COR-L47 (cell line): ENCODE results near the gene APOA1.
"Not testable (repeated sequence)": the region's sequence is repeated elsewhere in the genome, so short reads cannot be mapped to it uniquely, and the experiment has no call there.

ENCODE experiments used
- DNase-seq: peaks from one replicate; lab custom pipeline; 2025; lab: John Stamatoyannopoulos, UW

Gene APOA1

GRCh38 chr11:116857936-116858335 lies 20.5 kb upstream of the APOA1 start:
- no peak for DNase-seq

DNA sequence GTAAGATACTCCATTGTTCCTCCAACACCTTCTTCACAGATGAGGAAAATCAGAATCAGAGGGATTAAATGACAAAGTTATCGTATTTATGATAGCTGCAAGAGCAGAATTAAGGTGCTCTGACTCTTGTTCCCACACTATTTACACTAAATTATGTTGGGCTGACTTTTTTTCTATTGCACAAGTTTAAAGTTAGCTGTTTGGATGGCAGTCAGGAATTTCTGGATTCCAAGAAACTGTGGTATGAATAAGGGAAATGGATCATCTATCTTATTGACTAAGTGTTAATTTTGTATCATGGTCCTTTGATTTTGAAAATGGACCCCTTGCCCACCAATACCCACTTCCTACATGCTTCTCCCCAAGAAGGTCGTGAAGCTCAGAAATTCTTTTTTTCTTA lies 19.9 kb upstream of the APOA1 start:
- DNase-seq: no peak

GRCh38 chr11:116856423-116856822 lies 19.0 kb upstream of the APOA1 start:
- no peak for DNase-seq

GRCh38 chr11:116855413-116855812 lies 18.0 kb upstream of the APOA1 start:
- DNase-seq: no peak

DNA sequence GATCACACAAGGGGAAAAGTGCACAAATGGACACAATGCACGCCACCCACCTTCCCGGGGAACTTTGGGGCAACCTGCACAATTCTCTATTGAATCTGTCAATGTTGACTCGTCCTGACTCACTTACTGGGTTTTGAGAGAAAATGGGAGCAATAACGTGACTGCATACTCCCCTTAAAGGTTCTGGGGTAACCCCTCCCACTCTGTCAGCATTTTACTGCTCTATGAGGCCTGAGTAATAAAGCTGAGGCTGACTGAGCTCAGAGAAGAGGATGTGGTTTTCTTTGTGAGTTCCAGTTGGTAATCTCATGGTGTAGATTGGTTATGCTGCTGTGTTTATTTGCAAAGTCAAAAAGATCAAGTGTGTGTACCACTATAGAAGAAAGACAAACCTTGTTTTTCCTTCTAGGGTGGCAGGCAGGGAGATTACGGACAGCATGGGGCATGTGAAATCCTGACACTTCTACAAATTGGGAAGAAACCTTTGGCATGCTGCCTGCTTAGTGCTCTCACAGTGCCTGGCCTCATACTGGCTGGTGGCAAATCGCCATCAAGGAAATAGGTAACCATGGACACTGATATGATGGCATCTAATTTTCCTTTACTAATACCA lies 16.1 kb upstream of the APOA1 start:
- DNase-seq: peak; percentile 62

GRCh38 chr11:116852261-116853031 lies 15.0 kb upstream of the APOA1 start:
- no peak for DNase-seq

DNA sequence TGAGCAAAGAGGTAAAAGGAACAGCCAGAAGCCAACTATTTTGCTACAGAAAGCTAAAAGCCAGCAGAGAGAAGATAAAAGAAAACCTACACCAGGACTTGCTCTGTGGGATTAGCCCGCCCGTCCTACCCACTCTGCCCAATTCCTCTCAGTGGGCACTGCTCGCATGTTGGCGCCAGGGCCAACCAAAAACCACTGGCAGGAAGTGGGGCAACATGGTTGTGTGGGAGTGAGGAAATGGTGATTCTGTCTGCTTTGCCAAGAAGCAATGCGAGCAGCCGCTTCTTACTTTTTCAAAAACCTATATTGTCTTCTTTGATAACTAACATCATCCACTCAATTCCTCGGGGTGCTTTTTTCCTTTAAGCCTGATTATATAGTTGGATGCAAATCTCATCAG lies 14.2 kb upstream of the APOA1 start:
- DNase-seq: no peak

GRCh38 chr11:116849486-116849885 lies 12.1 kb upstream of the APOA1 start:
- no peak for DNase-seq

- DNase-seq: no peak
These were observed 11.6 kb upstream of the APOA1 start for GRCh38 chr11:116849060-116849459.

DNA sequence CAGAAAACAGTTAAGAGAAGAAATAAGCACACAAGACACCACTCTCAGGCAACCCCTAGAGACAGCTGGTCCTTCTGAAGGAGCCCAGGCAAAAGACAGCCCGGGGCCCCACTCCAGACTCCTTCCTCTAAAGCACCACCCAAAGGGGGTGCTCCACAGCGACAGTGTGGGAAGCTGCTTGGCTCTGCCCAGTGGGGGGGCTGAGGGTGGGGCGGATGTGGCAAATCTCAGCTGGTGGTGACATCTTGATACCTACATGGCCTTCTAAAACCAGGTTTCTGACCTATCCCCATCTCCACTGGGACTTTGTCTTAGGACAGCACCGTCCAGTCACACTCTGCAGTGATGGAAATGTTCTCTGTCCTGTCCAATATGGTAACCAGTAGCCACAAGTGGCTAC lies 10.2 kb upstream of the APOA1 start:
- no peak for DNase-seq

DNA sequence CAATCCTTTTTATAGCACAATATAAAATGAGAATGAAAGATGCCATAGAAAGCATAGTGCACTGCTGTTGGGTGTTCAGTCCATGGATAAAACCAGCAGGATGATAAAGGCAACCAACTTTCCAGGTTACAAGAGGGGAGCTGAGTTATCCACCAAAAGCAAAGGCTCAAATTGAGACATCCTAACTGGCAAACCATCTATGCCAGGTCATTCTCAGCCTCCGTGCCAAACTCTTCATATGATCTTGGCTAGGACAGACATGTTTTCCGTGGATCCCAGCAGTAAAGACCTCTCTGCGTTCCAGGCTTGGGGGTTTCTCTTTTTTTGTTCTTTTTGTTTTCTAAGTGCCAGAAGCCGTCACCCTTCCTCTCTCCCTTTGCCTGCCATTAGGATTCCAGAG lies 7.3 kb upstream of the APOA1 start:
- no peak for DNase-seq

DNA sequence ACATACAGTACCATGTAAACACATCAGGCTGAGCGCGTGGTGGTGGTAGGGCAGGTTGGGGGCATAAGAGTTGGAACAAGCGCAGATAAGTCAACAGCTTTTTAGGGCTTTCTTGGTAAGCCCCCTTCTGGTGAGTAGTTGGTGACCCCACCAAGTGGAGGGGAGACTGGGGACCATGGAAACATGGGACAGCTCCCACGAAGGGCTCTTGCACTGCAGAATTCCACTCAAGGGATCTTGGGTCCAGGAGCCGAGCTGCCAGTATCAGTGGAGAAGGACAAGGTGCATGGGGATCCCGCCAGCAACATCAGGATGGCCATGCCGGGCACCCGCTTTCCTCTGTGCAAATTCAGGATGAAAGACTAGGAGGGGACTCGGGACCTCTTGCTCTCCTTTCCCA lies 6.2 kb upstream of the APOA1 start:
- DNase-seq: no peak

- no peak for DNase-seq
These were observed 5.5 kb upstream of the APOA1 start for GRCh38 chr11:116842909-116843308.

DNA sequence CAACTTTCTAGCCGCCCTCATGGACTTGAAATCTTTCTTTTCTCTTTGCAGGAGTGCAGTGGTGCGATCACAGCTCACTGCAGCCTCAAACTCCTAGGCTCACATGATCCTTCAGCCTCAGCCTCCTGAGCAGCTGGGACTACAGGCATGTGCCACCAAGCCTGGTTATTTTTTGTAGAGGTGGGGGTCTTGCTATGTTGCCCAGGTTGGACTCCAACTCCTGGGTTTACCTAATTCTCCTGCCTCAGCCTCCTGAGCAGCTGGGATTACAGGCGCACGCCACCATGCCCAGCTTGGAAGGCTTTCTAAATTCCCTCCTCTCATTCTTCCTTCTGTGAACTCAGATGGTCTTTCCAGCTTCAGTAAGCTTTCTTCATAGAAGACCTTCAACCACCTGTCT lies 4.7 kb upstream of the APOA1 start:
- no peak for DNase-seq

DNA sequence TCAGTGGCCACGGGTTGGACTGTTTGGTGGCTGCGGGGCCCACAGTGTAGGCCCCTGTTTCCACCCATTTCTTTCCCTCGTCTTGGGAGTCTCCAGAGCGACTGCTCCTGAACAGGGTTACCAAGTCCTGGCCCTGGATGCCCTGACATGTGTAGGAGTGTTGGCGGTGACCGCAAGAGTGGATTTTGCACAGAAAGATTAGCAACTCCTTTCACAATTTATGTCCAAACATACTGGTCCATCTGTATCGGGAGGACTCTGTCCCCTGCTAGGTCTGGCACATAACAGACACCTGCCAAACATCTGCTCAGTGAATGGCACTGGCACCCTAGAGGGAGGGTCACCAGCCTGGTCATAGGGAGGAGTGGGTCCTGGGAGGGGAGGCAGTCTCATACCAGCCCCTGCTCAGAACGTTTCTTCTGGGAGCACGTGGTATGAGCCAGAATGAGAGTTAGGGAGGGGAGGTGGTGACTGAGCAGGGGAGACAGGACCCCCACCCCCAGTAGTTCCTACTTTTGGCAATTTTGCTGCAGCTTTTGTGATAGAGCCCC lies 3.4 kb upstream of the APOA1 start:
- DNase-seq: no peak

DNA sequence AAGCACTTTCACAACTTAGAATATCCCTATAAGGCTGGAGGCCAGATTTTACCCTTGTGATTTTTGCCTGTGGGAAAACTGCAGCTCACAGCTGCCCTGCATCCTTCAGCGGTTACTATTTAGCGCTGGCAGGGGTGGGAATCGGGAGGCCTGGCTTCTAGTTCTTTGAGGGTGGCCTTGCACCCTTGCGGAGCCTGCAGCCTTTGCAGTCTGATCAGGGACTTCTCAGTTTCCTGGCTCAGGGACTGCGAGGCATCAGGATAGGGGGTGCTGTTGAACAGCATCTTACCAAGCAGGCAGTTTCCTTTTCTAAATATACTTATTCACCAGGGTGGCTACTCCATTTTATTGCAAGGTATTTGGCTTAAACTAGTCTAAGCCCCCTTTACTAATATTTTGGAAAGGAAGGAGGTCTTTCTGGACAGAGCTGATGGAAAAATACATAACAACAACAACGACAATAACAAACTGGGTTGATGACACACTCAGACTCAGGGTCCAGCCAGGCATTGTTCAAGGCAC lies 2.9 kb upstream of the APOA1 start:
- no peak for DNase-seq

DNA sequence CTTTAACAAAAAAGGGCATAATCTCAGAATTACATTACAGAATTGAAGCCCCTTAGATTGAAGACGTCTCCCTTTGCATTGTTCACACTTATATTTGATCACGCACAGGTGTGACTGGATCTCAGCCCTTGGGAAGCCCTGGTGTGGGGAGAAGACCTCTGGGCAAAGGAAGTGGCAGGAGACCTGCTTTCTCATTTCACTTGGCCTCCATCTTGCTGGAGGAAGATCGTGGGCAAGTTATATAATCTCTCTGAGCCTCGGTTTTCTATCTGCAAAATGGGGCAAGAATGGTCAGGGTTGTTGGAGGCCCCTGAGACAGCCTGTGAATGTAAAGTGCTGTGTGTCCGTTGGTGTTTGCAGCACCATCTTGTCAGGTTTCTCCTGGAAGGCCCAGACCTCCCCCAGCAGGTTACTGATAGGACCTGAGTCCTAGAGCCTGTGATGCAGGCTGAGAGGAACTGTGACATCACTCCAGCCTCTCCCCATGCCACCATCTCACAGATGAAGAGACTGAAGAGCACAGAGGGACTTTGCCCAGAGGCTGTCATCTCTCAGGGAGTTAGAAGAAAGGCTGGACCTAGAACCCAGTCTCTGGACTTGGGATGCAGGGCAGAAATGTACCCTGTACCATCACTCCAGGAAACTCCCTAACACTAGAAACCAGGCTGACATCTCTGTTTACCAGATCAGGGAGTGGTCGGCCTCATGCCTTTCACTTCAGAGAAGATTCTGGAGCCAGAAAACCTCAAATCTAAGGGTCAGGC lies 1.1 kb upstream of the APOA1 start:
- no peak for DNase-seq

- DNase-seq: no peak
These were observed 810 bp downstream of the APOA1 start for GRCh38 chr11:116836632-116836991.

GRCh38 chr11:116835791-116836631 lies 1.4 kb downstream of the APOA1 start:
- peak; percentile 95 for DNase-seq

GRCh38 chr11:116835042-116835772 lies 2.2 kb downstream of the APOA1 start:
- no peak for DNase-seq

GRCh38 chr11:116834535-116835041 lies 2.8 kb downstream of the APOA1 start:
- not testable (repeated sequence) for DNase-seq
